Gastroesophageal sphincter (tissue), 3 donors: ENCODE measurements around the gene SCCPDH.
"Not testable (repeated sequence)": the region's sequence is repeated elsewhere in the genome, so short reads cannot be mapped to it uniquely, and the experiment has no call there.

Experiments
- CTCF ChIP-seq, 4 experiments: fragments of 200-600 bp in 2 of 4; fragments of 450-650 bp in 2 of 4; sonication (generic) in 1 of 4; IDR thresholded peaks; one replicate each; pipeline ENCODE4 v1.5.1; 2017 to 2019; ENCODE audit warnings: antibody characterized with exemption in 4 of 4, mild to moderate bottlenecking in 2 of 4, moderate library complexity in 2 of 4
- EP300 ChIP-seq: sonication (generic); formaldehyde crosslinking; IDR thresholded peaks from one replicate; pipeline ENCODE4 v1.6.1; 2017; ENCODE audit warnings: antibody characterized with exemption, mild to moderate bottlenecking
- POLR2A ChIP-seq, 2 donors: fragments of 450-650 bp; IDR thresholded peaks; one replicate each; pipeline ENCODE4 v1.6.1; 2017; ENCODE audit warnings: antibody characterized with exemption in 2 of 2, mild to moderate bottlenecking in 2 of 2, moderate library complexity in 1 of 2
- POLR2AphosphoS5 ChIP-seq: sonication (generic); formaldehyde crosslinking; IDR thresholded peaks from one replicate; pipeline ENCODE4 v1.6.1; 2017; ENCODE audit warnings: antibody characterized with exemption

- TF ChIP-seq CTCF (IDR thresholded peaks at IDR 0.05); EP300; POLR2A (IDR thresholded peaks at IDR 0.05); POLR2AphosphoS5: not testable (repeated sequence)
Observed at GRCh38 chr1:246729040-246729439, 4.8 kb downstream of the SCCPDH start.
